Endometrium (tissue), 2 donors: ENCODE data around the gene KLB.
"Not testable (repeated sequence)": the region's sequence is repeated elsewhere in the genome, so short reads cannot be mapped to it uniquely, and the experiment has no call there.

Source experiments
- FAIRE-seq: peaks from 2 replicates; lab custom pipeline; 2012; peaks lifted over from hg19 to GRCh38; lab: Jason Lieb, UNC
- donor health status: control.
- donor health status: control.

Gene KLB

GRCh38 chr4:39426728-39427127, 20.0 kb downstream of the KLB start:
- no peak for FAIRE-seq

DNA sequence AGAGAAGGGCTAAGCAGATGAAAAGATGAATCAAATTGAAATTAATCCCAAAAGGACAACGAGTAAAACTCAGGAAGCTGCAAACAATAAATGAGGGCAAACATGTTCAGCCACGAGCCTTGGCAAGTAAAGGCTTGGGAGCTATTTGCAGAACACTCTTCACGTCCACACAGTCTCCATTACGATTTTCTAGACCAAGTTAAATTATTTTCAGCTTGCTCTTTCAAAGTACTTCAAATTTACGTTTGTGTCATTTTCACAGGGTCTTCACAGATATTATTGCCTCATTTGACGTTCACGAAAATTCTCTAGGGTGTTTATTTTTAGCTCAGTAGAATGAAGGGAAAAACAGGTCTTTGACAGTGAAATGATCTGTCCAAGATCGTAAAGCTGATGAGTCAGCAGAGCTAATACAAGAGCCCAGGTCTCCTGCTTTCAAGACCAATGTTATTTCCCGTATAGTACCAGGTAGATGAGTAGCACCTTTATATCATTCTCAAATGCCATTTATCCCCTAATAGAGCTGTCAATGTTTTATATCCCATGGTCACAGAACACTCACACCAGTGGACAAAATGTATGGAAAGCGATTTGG, 20.9 kb downstream of the KLB start:
- FAIRE-seq: no peak

- FAIRE-seq: no peak
Observed at GRCh38 chr4:39429476-39430334, 23.0 kb downstream of the KLB start.

GRCh38 chr4:39433878-39434492, 27.3 kb downstream of the KLB start:
- no peak for FAIRE-seq

GRCh38 chr4:39435659-39436563, 29.2 kb downstream of the KLB start:
- FAIRE-seq: no peak

GRCh38 chr4:39441593-39441992, 34.9 kb downstream of the KLB start:
- no peak for FAIRE-seq

- no peak for FAIRE-seq
Observed at GRCh38 chr4:39442998-39443397, 36.3 kb downstream of the KLB start.

- no peak for FAIRE-seq
Observed at GRCh38 chr4:39446483-39446841, 39.7 kb downstream of the KLB start.

DNA sequence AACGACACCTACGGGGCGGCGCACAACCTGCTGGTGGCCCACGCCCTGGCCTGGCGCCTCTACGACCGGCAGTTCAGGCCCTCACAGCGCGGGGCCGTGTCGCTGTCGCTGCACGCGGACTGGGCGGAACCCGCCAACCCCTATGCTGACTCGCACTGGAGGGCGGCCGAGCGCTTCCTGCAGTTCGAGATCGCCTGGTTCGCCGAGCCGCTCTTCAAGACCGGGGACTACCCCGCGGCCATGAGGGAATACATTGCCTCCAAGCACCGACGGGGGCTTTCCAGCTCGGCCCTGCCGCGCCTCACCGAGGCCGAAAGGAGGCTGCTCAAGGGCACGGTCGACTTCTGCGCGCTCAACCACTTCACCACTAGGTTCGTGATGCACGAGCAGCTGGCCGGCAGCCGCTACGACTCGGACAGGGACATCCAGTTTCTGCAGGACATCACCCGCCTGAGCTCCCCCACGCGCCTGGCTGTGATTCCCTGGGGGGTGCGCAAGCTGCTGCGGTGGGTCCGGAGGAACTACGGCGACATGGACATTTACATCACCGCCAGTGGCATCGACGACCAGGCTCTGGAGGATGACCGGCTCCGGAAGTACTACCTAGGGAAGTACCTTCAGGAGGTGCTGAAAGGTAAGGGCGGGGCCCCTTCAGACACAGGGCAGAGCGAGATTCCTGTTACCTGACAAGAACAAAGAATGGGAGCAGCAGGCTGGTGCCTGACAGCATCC, 40.3 kb downstream of the KLB start:
- FAIRE-seq: no peak

DNA sequence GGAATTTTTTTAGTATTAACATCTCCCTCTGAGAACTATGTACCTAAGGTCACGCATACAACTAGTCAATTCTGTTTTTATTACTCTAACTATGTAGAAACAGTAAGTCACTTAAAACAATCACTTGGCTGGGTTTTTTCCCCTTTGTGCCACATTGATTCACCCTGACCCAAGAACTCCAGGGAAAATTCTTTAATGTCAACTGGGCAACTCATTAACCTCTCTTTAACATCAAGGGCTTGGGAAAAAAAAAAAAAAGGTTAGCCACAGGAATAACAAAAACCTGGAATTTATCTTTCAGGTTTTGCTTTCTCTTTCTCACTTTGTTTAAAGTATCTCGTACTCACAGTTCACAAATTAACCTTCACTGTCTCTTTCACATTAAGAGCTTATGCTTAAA, 43.9 kb downstream of the KLB start:
- no peak for FAIRE-seq

DNA sequence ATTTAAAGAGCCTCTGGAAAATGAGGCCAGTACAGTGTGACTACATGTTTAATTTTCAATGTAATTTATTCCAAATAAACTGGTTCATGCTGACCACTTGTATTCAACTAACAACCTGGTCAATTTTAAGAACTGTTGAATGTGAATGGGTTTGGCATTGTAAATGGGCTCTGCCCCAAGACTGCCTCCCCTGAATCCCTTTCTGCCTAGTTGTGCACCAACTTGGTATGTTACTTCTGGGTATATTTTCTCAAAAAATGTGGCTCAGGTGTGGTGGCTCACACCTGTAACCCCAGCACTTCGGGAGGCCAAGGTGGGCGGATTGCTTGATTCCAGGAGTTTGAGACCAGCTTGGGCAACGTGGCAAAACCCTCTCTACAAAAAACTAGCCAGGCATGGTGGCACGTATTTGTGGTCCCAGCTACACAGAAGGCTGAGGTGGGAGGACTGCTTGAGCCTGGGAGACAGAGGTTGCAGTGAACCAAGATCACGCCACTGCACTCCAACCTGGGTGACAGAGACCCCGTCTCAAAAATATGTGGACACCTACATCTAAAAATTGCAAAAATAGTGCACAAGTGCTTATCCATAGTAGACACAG, 44.8 kb downstream of the KLB start:
- FAIRE-seq: no peak

DNA sequence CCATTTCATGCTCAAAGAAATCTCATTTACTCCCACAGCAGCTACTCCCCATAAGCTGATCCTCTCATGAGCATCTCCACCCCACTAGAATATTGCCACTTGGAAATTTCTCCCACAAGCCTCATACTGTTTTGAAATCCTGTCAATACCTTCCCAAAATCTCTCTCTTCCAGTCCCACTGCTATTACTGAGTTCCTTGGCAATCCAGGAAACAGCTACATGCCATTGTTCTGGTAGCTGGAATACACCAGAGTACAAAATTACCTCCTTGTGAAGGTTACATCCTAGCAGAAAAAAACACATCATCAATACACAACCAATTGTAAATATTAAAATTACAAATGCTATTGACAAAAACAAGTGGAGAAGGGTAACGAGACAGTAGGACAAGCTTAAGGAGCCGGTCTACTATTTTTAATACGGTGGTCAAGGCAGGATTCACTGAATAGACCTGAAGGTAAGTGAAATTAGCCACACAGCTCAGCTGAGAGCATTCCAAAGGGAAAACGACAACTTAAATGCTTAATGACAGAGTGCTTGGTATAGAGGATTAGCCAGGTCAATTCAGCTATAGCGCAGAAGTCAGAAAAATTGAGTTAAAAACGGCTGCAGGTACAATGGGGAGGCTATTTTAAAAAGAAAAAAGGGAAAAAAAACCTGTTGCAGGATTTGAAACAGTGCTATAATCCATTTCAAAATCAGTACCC, 45.6 kb downstream of the KLB start:
- FAIRE-seq: no peak

- no peak for FAIRE-seq
Observed at GRCh38 chr4:39452860-39453587, 46.3 kb downstream of the KLB start.

DNA sequence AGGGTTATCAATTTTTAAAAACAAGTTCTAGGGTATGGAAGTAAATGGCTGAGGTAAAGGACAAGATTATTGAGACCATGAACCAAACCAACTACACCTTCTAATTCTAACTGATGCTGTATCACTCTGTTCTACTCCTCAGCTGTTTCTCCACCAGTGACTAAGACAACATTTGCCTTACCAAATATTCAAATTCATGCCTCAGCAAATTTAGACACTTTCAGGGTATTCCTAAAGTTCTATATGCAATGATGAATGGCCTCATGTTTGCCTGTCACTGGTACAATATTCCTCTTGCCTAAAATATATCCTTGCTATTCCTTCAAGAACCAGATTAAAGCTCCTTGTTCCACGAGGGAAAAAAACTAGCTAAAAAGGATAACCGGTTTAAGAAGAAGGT, 47.0 kb downstream of the KLB start:
- FAIRE-seq: no peak

- FAIRE-seq: no peak
Observed at GRCh38 chr4:39455486-39455885, 48.8 kb downstream of the KLB start.

- no peak for FAIRE-seq
Observed at GRCh38 chr4:39456946-39457763, 50.4 kb downstream of the KLB start.

DNA sequence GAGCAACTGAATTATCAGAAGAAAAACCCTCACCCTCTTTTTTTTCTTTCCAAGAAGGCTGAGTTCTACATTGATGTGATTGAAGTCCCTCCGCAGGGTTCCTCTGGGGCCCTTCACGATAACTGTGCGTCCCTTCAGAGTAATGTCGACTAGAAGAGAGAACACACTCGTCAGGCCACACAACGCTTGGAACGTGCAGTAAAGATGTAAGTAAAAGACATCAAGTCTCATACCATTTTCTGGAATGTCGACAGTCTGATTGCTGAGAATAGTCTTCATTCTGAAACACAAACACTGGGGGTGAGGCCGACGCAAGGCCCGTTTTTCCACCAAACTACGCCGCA, 51.4 kb downstream of the KLB start:
- not testable (repeated sequence) for FAIRE-seq

DNA sequence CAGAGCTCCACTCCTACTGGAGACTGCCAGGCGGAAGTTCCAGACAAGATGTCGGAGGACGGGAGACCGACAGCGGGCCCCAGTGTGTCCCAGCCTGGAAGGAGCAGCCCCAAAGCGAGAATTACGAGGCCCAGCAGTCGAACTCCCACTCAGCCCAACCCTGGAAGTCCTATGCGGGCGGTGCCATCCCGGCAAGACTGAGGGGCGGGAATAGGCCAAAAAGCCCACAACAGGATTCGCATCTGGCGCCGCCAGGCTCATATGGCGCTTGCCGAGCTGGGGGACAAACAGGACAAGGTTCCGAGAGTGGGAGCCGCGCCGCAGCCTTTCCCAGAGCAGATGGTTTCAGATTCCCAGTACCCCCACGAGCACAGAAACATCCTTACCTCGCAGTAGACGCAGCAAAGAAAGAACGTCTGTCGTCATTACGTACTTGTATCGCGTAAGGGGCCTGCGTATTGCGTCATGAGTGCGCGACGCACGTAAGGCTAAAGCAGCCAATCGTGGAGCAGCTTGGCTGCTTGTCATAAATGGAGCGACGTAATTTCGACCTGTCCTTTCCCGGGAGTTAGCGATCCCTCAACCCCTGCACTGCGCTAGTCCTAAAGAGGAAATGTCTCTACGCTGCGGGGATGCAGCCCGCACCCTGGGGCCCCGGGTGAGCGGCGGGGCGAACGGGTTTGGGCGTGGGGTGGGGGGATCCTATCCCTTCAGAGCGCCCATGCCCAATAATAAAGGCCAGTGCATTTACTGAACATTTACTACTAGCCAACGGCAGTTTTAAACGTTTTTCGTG, 52.0 kb downstream of the KLB start, which contains the start of the genes LIAS and RPL9:
Gene LIAS, plus strand, starts transcription at position 552 of the 796 bp plus-strand sequence. Its CDS starts 62 bp downstream, at position 614.
Gene RPL9, minus strand, starts transcription at position 418 of the 796 bp plus-strand sequence. CDS start 483 bp downstream, outside the sequence.
- FAIRE-seq: peak; percentile 89
